KMS-11 (cell line): ENCODE data around the gene STH.

Source experiments
- H2AFZ ChIP-seq: fragments of 200-600 bp; sonication (generic); 2 replicates; pipeline ENCODE4 v1.6.1; 2016; ENCODE audit warnings: antibody characterized with exemption, mixed run types, low read depth
- H3K27ac ChIP-seq: fragments of 200-600 bp; sonication (generic); 2 replicates; pipeline ENCODE4 v1.6.1; 2016; ENCODE audit warnings: mild to moderate bottlenecking, mixed run types
- H3K27me3 ChIP-seq: fragments of 200-600 bp; sonication (generic); 2 replicates; pipeline ENCODE4 v1.6.1; 2017; ENCODE audit warnings: mild to moderate bottlenecking, low read depth, mixed run types, moderate library complexity; ENCODE audit not compliant: insufficient read depth
- H3K36me3 ChIP-seq: fragments of 200-600 bp; sonication (generic); 2 replicates; pipeline ENCODE4 v1.6.1; 2017; ENCODE audit warnings: mild to moderate bottlenecking, mixed run types; ENCODE audit not compliant: insufficient read depth
- H3K4me1 ChIP-seq: fragments of 200-600 bp; sonication (generic); 2 replicates; pipeline ENCODE4 v1.6.1; 2016; ENCODE audit warnings: mild to moderate bottlenecking, low read depth, mixed run types; ENCODE audit not compliant: poor library complexity, severe bottlenecking
- H3K4me2 ChIP-seq: fragments of 200-600 bp; sonication (generic); 2 replicates; pipeline ENCODE4 v1.7.0; 2016; ENCODE audit warnings: mild to moderate bottlenecking, mixed run types
- H3K4me3 ChIP-seq: fragments of 200-600 bp; sonication (generic); IDR thresholded peaks from 2 replicates; pipeline ENCODE4 v1.6.1; 2017; ENCODE audit warnings: low read depth, low read length, mixed read lengths; ENCODE audit not compliant: insufficient read depth
- H3K79me2 ChIP-seq: fragments of 200-600 bp; sonication (generic); 2 replicates; pipeline ENCODE4 v1.6.1; 2016; ENCODE audit warnings: low read depth, mixed run types; ENCODE audit not compliant: insufficient read depth
- H3K9ac ChIP-seq: fragments of 200-600 bp; sonication (generic); 2 replicates; pipeline ENCODE4 v1.6.1; 2016; ENCODE audit warnings: mild to moderate bottlenecking, mixed run types
- H4K20me1 ChIP-seq: fragments of 200-600 bp; sonication (generic); 2 replicates; pipeline ENCODE4 v1.6.1; 2016; ENCODE audit warnings: mild to moderate bottlenecking, mixed run types; ENCODE audit not compliant: insufficient read depth
- TF ChIP-seq, protein P1 (sequence below): fragments of 200-600 bp; sonication (generic); conservative IDR thresholded peaks from 2 replicates; pipeline ENCODE4 v1.6.1; 2017; ENCODE audit warnings: low read depth, mild to moderate bottlenecking, antibody characterized with exemption, low read length, moderate library complexity, mixed read lengths

Gene STH

DNA sequence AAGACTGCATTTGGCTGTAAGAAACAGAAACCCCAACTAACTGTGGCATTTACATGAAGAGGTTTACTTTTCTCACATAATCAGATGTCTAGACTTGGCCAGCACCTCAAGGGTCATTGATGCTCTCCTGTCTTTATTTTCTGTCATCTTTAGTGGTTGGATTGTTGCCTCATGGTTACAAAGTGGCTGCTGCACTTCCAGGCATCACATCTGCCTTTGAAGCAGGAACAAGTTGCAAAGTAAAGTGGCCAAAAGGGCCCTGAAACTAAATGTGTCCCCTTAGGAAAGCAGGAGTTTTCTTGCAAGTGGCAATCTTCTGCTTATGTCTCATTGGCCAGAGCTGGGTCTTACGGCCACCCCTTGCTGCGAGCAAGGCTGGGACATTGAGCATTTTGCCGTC lies 26.5 kb upstream of the STH start:
- Histone ChIP-seq H2AFZ (no peak overlapping the region), H4K20me1 (no peaks in the 10 kb centered on the region), H3K36me3 (no peaks in the 10 kb centered on the region), H3K79me2 (no peaks in the 10 kb centered on the region), H3K4me1 (no peaks in the 10 kb centered on the region), H3K27me3 (no peaks in the 10 kb centered on the region), H3K4me3 (no peak overlapping the region), H3K27ac (no peak overlapping the region), H3K9ac (no peak overlapping the region), H3K4me2 (no peak overlapping the region)
- TF ChIP-seq, protein P1, sequence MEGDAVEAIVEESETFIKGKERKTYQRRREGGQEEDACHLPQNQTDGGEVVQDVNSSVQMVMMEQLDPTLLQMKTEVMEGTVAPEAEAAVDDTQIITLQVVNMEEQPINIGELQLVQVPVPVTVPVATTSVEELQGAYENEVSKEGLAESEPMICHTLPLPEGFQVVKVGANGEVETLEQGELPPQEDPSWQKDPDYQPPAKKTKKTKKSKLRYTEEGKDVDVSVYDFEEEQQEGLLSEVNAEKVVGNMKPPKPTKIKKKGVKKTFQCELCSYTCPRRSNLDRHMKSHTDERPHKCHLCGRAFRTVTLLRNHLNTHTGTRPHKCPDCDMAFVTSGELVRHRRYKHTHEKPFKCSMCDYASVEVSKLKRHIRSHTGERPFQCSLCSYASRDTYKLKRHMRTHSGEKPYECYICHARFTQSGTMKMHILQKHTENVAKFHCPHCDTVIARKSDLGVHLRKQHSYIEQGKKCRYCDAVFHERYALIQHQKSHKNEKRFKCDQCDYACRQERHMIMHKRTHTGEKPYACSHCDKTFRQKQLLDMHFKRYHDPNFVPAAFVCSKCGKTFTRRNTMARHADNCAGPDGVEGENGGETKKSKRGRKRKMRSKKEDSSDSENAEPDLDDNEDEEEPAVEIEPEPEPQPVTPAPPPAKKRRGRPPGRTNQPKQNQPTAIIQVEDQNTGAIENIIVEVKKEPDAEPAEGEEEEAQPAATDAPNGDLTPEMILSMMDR = no peak

DNA sequence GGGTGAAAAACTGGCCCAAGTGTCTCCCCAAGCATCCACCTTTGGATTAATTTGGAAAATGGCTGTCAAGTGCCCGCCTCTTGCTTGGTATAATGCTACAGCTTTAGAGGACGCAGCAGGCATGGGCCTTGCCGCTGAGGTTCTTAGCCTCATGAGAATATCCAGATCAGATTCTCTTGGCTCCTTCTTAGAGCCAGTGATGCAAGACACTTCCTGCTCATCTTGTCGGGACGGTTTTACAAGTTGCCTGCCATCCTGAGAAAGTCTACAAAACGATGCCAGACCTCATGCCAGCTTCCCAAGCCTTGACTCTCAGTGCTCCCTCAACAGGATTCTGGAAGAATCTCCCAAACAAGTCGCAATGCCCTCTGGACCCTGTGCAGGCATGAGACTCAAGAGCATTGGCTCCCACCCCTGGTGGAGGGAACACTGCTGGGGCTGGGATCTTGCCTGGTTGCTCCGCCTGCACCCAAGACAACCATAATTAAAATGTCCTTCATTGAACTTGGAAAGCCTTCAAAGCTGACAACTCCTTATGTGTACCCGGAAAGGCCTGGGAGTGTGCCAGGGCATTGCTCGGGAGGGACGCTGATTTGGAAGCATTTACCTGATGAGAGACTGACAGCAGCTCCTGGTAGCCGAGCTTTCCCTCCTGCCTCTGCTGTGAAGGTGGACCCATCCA lies 25.8 kb upstream of the STH start:
- Histone ChIP-seq H3K4me1 (no peaks in the 10 kb centered on the region), H3K27ac (no peak overlapping the region), H3K9ac (no peak overlapping the region), H3K27me3 (no peaks in the 10 kb centered on the region), H3K4me3 (no peak overlapping the region), H3K36me3 (no peaks in the 10 kb centered on the region), H2AFZ (no peak overlapping the region), H3K4me2 (no peak overlapping the region), H3K79me2 (no peaks in the 10 kb centered on the region), H4K20me1 (no peaks in the 10 kb centered on the region)
- TF ChIP-seq, protein P1 = no peak

DNA sequence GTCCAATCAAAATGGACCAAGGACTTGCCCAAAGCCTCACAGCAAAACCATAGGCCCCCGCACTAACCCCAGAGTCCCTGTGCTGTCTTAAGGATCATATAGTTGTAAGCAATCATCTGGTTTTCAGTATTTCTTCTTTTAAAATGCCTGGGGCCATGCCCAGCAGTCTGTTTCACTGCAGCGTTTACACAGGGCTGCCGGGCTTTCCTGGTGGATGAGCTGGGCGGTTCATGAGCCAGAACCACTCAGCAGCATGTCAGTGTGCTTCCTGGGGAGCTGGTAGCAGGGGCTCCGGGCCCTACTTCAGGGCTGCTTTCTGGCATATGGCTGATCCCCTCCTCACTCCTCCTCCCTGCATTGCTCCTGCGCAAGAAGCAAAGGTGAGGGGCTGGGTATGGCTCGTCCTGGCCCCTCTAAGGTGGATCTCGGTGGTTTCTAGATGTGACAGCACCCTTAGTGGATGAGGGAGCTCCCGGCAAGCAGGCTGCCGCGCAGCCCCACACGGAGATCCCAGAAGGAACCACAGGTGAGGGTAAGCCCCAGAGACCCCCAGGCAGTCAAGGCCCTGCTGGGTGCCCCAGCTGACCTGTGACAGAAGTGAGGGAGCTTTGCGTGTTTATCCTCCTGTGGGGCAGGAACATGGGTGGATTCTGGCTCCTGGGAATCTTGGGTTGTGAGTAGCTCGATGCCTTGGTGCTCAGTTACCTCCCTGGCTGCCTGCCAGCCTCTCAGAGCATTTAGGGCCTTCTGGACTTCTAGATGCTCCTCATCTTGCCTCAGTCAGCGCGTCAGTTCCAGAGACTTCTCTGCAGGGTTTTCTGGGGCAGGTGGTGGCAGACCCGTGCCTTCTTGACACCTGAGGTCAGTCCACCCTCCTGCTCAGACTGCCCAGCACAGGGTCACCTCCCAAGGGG lies 24.8 kb upstream of the STH start:
- Histone ChIP-seq H2AFZ (no peak overlapping the region), H3K4me1 (no peaks in the 10 kb centered on the region), H3K4me3 (no peak overlapping the region), H3K27me3 (no peaks in the 10 kb centered on the region), H3K36me3 (no peaks in the 10 kb centered on the region), H4K20me1 (no peaks in the 10 kb centered on the region), H3K9ac (no peak overlapping the region), H3K79me2 (no peaks in the 10 kb centered on the region), H3K4me2 (no peak overlapping the region), H3K27ac (no peak overlapping the region)
- TF ChIP-seq, protein P1 = no peak

DNA sequence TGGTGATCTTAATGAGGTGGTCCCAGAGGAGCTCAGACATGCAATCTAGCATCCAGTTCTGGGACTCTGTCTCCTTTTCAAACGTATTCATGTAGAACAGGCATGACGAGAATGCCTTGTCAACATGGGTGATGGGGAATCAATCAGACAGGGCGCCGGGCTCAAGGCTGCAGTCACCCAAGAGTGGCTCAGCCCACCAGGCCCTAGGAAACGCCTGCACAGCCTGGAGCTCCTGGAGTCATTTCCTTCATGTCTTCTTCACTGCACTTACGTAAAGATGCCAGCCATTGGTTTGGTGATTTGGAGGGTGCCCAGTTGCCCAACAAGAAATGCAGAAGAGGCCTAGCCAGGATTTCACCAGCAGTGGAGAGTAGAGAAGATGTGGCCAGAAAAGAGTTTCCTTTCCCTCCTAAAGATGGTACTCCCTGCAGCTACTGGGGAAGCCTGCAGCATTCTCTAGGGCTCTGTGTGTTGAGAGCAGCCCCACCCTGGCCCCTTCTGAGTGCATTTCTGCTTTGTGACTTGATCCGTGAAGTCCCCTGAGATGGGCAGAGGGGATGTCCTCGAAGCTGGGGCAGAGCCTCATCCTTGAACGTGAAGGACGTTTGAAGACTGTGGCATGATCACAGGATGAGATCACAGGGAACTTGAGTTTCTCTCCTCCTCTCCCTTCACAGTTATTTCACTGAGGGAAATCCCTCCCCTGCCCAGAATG lies 24.0 kb upstream of the STH start:
- Histone ChIP-seq H3K27ac (no peak overlapping the region), H3K4me2 (no peak overlapping the region), H3K9ac (no peak overlapping the region), H3K27me3 (no peaks in the 10 kb centered on the region), H2AFZ (no peak overlapping the region), H3K36me3 (no peaks in the 10 kb centered on the region), H4K20me1 (no peaks in the 10 kb centered on the region), H3K79me2 (no peaks in the 10 kb centered on the region), H3K4me1 (no peaks in the 10 kb centered on the region), H3K4me3 (no peak overlapping the region)
- TF ChIP-seq, protein P1 = no peak
